CD4-positive, alpha-beta T cell treated with Interleukin-6 at 100 ng/mL for 8 hours (primary cell): ENCODE data around the gene FIZ1.
A peak's percentile ranks its signal among the peaks of the same experiment; 100 is the strongest.
"Not testable (repeated sequence)": the region's sequence is repeated elsewhere in the genome, so short reads cannot be mapped to it uniquely, and the experiment has no call there.

Source experiments
- DNase-seq: peaks from one replicate; pipeline ENCODE4 v3.0.0-alpha.2; 2020; ENCODE audit warnings: mixed read lengths, low spot score

FIZ1 gene

DNA sequence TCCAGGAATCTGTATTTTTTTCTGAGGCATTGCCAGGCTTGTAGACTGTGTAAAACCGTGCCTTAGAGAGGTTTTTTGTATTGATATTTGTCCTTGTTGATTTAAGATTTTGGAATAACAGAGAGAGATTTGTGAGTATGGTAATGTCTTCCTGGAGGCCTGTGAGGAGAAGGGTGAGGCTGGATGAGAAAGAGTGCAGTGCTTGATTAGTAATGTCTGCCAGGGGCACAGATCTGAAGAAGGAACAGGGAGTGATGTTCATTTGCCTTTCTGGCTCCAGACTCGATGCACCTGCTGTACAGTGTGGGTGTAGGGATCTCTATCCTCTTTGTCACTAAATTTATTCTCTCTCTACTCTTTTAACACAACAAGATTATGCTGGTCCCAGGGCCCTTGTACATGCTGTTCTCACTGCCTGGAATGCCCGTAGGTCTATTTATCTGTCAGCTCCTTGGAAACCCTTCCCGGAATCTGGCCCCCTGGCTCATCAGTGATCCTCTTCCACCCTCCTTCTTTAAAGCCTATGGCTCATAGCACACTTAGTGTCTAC, 4.2 kb downstream of the FIZ1 start:
- no peak for DNase-seq

DNA sequence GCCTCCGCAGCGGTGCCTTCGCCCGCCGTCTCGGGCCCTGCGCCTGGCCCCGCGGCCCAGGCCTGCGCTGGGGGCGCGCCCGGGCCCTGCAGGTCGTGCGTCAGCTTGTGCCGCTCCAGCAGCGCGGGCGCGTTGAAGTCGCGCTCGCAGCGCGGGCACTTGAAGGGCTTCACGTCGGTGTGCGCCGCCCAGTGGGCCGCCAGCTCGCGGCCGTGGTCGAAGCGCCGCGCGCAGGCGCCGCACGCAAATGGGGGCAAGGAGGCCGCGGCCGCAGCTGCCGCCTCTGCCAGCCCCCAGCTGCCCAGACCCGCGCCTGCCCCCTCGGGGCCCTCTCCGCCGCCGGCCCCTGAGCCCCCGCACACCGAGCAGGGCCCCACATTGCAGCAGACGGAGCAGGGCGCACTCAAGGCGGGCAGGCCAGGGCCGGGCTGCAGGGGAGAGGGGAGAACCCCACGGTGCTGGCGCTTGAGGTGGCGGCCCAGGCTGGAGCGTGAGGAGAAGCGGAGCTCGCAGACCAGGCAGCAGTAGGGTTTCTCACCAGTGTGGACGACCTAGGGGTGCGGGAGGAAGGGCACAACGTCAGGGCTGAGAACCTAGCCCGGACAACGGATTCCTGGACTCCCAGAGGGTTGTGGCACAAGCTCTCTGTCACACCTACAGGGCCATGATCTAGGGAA, 6.1 kb downstream of the FIZ1 start:
- DNase-seq: no peak

DNA sequence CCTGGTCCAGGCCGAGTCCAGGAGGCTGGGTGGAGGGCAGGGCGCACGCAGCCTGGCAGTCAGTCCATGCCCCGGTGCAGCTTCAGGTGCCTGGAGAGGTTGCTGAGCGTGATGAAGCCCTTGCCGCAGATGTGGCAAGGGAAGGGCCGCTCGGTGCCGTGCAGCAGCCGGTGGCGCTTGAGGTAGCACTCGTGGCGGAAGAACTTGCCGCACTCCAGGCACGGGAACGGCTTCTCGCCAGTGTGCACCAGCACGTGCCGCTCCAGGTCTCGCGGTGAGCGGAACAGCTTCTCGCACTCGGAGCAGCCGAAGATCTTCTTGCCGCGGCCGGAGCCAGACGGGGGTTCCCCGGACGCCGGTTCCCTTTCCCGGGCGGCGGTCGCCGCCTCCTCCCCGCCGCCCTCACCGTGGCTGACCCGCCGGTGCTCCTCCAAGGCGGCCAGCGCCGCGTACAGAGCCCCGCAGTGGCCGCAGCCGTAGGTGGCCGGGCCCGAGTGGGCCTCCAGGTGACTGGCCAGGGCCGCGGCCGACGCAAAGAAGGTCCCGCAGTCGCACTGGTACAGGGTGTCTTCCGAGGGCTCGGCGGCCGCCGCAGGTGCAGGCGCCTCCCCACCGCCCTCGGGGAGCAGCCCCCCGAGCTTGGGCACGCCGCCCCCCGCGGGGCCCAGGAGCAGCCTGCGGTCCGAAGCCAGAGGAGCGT, 6.8 kb downstream of the FIZ1 start:
- no peak for DNase-seq

DNA sequence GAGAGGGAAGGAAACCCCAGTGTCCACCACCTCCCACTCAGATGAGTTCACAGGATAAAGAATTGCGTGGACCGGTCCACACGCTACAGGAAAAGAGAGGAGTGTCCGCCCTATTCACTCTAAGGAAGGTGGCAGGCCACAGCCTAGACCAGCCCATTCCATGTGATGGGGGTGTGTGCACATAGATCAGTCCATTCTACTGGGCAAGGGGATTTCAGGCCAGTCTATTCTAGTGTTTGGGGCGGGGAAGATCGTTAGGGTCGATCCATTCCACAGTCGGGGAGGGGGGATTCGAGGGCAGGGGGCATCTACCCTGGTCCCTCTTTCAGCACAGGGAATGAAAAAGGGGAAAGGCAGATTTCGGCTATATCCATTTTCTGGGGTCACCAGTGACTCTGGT, 7.8 kb downstream of the FIZ1 start:
- no peak for DNase-seq

DNA sequence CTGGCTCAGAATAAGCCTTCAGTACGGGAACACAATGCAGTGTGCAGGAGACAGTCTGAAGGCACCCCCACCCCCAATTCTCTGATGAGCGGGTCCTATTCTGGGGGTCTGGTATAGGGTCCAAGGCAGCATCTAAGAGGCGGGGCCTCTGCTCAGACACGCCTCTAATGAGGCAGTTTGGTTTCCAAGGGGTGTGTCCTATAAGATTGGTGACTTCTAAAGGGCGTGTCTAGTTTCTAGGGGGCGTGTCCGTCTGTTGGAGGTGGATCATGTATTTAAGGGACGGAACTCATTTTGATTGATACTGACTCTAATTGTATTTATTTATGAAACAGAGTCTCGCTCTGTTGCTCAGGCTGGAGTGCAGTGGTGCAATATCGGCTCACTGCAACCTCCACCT, 8.7 kb downstream of the FIZ1 start:
- no peak for DNase-seq

DNA sequence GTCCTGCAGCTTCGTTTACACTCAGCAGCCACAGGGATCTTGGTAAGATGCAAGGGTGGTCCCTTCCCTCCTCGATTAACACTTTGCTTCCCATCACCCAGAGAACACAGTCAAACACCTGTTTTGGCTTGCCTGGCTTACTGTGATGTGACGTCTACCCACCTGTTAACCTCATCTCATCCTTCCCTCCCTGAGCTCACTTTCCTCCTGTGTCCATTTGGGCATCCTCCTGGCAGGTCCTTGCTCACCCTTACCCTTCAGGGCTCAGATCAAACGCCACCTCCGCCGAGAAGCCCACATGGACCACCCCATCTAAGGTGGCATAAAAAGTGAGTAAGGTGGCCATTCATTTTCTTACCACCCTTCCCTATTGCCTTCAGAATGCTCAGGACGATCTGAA, 9.2 kb downstream of the FIZ1 start:
- DNase-seq: no peak

DNA sequence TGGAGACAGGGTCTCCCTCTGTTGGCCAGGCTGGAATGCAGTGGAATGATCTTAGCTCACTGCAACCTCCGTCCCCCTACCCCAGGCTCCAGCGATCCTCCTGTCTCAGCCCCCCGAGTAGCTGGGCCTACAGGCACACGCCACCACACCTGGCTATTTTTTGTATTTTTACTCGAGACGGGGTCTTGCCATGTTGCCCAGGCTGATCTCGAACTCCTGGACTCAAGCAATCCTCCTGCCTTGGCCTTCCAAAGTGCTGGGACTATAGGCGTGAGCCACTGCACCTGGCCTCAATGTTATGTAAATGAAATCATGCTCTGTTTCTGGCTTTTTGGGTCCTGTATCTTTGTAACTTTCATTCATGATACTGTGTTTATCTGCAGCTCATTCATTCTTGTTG, 10.6 kb downstream of the FIZ1 start:
- DNase-seq: no peak

DNA sequence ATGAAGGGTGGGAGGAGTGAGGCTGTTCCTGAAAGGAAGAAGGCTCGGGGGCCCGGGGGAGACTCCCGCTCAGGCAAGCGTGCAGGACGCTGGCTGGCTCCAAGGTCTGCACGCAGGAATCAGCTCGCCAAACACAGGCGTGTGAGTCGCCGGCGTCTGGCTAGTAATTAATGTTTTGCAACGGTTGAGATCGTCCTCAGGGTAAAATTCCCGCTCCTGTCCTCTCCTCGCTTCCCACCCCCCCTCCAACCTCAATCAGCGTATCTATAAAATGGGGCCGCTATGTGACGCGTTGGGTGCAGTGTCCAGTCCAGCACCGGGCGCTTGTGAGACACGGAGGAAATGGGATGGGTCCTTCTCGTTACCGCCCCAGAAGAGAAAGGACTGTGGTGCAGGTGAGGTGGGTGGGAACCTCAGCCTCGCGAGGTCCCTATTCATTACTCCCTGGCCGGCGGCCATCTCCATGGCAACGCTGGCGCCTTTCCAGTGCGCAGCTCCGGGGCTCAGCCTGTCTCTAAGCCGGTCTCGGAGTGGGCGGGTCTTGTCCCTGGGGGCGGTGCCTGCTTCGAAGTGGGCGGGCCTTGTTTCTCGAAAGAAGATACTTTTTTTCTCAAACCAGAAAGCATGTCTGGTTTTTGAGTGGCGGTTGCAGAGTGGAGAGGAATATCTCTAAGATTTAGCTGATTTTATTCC, 12.2 kb downstream of the FIZ1 start:
- peak; percentile 85 for DNase-seq

DNA sequence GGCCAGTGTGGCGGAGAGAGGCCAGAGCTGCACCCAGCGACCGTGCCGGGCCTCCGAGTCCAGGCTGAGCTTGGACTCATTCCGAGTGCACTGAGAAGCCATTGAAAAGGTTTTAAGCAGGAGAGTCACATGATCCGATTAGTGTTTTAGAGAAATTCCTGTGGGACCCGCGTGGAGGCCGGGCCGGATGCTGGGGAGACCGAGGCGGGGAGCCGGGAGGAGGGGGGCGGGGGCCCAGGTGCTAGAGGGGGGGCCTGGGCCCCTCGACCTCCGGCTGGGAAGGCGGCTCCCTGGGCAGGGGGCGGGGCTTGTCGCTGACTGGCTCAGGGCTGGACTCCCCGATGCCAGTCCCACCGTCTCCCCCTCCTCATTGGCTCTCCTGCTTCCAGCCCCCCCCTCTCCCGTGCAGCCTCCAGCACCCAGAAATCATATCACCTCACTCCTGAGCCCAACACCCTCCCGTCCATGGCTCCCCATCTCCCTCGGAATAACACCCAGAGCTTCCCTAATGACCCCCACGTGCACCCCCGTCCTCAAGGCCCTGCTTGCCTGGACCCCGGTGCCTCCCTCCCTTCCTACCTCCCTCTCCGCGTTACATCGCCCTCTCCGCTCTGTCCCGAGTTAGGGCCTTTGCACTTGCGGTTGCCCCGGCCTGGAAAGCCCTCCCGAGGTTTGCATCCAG, 13.5 kb downstream of the FIZ1 start:
- DNase-seq: peak; percentile 46

DNA sequence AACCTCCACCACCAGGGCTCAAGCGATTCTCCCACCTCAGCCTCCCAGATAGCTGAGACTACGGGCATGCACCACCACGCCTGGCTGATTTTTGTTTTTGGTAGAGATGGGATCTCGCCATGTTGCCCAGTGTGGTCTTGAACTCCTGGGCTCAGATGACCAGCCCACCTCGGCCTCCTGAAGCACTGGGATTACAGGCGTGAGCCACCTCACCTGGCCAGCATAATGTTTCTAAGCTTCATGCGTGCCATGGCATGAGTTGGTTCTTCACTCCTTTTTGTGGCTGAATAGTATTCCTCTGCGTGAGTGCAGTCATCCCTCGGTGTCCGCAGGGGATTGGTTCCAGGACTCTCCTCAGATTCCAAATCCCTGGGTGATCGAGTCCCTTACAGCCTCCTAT, 14.4 kb downstream of the FIZ1 start:
- no peak for DNase-seq

DNA sequence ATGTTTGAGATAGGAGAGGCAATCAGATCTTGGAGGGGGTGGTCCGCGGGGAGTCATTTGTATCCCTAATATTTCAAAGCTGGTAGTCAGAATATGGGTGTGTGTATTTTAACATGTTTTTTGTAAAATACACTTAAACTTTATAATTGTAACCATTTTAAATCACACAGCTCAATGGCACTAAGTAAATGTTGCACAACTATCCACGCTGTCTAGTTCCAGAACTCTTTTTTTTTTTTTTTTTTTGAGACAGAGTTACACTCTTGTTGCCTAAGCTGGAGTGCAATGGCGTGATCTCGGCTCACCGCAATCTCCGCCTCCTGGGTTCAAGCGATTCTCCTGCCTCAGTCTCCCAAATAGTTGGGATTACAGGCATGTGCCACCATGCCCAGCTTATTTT, 15.4 kb downstream of the FIZ1 start:
- not testable (repeated sequence) for DNase-seq

DNA sequence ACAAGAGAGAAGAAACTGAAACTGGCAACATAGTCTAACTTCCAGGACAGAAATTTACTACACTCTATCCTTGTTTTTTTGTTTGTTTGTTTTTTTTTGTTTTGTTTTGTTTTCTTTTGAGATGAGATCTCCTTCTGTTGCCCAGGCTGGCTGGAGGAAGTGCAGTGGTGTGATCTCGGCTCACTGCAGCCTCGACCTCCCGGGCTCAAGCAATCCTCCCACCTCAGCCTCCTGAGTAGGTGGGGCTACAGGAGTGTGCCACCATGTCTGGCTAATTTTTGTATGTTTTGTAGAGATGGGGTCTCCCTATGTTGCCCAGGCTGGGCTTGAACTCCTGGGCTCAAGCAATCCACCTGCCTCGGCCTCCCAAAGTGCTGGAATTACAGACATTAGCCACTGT, 17.0 kb downstream of the FIZ1 start:
- not testable (repeated sequence) for DNase-seq

DNA sequence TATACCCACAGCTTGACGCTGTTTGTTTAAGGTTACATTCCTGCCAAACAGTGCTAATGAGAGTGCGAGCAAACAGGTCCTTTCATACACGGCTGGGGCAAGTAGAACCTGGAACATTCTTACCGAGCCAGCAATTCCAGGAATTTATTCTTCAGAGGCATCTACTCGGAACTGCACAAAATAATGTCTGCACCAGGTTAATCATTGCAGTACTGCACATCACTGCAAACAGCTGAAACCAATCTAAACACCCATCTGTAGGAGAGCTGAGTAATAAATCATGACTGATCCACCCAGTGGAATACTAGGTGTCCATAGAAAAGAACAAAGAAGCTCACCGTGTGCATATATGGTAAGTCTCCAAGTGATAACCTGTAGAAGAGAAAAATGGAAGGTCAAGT, 17.5 kb downstream of the FIZ1 start:
- no peak for DNase-seq

DNA sequence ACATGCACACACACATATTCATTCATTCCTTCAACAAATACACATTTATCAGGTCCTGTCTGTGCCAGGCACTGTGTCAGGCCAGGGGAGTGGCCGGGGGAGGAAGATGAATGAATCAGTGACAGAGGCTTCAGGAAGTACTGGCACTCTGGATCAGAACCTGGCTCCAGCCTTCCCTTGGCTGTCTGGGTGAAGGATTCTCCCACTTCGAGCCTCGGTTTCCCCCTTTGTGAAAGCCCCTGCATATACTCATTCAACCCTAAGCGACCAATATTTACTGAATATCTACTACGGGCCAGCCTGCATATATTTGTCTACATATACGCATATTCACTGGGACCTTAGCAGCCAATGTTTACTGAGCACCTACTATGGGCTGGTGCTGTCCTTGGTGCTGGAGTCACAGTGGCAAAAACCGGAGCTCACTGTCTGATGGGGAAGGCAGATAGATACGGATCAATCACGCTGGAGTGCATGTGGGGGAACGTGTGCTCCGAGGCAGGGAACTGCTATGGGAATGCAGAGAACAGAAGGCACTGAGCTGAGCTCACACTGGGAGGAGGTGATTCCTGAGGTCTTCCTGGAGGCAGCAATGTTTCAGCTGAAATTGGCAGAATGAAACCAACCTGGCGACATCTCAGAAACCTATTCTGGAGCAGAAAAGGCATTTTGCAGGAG, 18.0 kb downstream of the FIZ1 start:
- DNase-seq: no peak

DNA sequence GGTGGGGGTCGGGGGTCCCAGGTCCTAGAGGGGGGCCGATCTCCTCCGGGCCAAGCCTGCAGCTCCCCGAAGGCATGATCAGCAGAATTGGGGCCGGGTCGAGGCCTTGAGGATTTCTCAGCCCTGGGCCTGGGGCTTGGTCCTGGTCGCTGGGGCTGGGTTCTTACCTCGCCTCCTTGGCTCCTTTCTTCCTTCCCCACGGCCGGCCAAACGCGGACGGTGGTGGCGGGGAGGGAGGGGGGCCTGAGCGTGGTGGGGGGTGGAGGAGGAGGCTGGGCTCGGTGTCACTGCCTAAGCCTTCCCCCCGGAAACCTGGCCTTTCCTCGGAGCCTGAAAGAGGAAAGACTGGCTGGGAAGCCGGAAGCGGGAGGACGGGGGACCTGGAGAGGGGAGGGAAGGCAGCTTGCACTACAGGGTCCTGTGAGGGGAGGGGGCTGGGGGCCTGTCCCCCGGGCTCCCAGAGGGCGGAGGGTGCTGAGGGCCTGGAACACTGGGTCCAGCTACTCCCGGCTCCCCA, 18.6 kb downstream of the FIZ1 start, which contains the start of gene ZNF579:
TSS of gene ZNF579 (minus strand) at position 221 of the 517 bp plus-strand sequence. CDS start 1,209 bp downstream, outside the sequence.
- DNase-seq: peak; percentile 56

DNA sequence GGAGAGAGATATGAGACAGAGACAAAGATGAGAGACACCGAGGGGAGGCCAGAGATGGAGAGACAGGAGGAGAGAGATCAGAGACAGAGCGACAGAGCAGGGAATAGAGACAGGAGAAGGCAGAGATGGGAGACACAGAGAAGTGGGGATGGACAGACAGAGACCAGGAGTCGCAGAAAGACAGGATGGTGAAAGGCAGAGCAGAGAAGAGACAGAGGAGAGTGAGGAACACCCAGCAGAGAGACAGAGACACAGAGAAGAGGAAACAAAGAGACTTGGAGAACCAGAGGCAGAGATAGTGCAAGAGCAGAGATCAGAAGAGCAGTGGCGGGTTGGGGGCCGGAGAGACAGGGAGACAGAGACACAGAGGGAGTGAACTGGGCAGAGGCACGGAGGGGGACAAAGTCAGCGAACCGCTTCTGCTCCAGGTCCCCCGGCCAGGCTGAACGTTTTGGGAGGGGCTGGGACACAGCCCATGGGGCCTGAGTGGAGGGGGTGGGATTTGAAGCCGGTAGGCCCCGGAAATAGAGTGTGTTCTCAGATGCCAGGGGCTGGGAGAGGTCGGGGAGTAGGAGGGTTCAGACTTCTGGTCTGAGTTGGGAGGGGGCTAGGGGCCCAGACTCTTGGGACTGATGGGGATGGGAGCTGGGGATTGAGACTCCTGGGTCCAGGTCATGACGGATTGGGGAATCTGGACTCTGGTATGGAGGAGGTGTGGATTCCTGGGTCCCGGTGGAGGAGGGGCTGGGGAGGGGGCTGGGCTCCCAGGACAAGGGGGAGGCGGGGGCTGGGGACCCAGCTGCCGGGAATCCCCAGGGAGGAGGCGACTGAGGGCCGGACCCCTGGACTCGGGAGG, 19.3 kb downstream of the FIZ1 start:
- DNase-seq: no peak

DNA sequence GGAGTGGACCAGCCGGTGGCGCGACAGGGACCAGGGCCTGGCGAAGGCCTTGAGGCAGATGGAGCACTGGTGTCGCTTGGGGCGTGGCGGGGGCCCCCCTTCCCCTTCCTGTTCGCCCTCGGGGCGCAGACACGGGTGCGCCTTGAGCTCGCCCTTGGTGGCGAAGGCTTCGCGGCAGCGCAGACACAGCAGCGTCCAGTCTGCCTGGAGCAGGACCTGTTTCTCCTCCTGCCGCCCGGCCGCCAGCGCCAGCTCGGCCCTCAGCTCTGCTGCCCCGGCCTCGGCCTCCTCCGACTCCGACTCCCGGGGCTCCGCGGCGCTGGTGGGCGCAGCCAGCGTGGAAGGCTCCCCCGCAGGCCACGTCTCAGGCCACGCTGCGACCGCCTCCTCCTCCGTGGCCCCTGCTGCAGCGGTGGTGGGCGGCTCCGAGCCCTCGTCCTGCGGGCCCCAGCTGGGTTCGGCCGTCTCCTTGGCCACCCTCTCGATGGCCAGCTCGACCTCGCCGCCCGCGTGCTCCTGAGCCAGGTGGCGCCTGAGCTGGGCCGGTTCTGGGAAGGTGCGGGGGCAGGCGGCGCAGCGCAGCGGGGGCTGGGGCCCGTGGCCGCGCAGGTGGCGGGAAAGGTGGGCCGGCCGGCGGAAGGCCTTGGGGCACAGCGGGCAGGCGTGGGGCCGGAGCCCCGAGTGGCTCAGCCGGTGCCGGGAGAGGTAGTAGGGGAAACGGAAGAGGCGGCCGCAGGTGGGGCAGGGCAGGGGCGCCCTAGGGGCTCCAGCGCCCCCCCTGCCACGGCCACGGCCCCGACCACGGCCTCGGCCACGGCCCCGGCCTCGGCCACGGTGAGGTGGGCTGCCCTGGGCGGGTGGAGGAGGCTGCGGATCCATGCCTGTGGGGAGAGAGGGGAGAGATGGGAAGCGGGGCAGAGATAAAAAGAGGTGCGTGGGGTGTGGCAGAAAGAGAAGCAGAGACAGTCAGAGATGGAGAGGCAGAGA, 20.3 kb downstream of the FIZ1 start:
- DNase-seq: no peak

DNA sequence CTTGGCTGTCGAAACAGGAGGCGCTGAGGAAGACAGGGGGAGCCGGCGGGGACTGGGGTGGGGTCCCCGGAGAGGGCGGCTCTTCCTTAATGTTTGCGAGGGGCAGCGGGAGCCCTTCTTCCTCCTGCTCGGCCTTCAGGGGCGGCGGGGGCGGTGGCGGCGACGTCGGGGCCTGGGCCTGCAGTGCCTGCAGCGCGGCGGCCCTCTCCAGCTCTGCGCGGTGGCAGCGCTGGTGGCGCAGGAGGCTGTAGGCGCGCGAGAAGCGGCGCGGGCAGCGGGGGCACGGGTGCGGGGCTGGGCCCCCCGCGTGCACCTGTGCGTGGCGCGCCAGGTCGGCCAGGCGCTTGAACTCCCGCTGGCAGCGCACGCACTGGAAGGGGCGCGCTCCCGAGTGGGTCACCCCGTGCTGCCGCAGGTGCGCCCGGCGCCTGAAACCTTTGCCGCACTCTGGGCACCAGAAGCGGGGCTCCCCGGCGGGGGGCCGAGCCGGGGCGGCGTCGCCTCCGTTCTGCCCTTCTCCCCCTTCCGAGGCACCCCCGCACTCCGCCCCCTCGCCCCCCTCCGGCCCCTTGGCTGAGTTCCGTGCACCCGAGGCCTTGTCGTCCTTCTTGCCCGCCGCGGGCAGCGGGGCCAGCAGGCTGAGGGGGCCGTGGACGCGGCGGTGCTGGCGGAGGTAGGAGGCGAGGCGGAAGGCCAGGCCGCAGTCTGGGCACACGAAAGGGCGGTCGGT, 21.1 kb downstream of the FIZ1 start:
- DNase-seq: no peak

DNA sequence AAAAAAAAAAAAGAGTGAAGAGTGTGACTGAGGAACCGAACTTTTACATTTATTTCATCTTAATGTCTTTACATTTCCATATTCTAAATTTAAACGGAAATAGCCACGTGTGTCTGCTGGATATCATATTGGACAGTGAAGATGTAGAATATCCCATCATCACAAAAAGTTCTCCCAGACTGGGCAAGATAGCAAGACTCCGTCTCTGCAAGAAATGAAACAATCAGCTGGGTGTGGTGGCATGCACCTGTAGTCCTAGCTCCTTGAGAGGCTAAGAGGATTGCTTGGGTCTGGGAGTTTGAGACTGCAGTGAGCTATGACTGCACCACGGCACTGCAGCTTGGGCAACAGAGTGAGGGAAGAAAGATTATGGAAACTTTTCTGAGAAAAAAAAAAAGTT, 22.6 kb downstream of the FIZ1 start:
- DNase-seq: no peak
